Neural progenitor cell (in vitro differentiated cells): ENCODE measurements around the gene SLC4A4. TPM values are rescaled to one million over a fixed set of nuclear protein-coding genes. Genes with fewer than 3 reads are reported as not detected.

ENCODE experiments used
- DNase-seq: peaks from one replicate; pipeline ENCODE4 v3.0.0-alpha.2; 2016; ENCODE audit warnings: low spot score
- H2AFZ ChIP-seq: fragments of 200-600 bp; sonication (generic); replicated peaks from 2 replicates; pipeline ENCODE4 v1.6.1; 2016; ENCODE audit warnings: antibody characterized with exemption
- H3F3A ChIP-seq: fragments of 200-600 bp; sonication (generic); 2 replicates; pipeline ENCODE4 v1.6.1; 2016; ENCODE audit warnings: antibody characterized with exemption, low read depth
- H3K27ac ChIP-seq: fragments of 200-600 bp; sonication (generic); 2 replicates; pipeline ENCODE4 v1.5.1; 2016; ENCODE audit warnings: mild to moderate bottlenecking
- H3K27me3 ChIP-seq: fragments of 200-600 bp; sonication (generic); 2 replicates; pipeline ENCODE4 v1.6.1; 2016; ENCODE audit warnings: mild to moderate bottlenecking, moderate library complexity
- H3K36me3 ChIP-seq: fragments of 200-600 bp; sonication (generic); 2 replicates; pipeline ENCODE4 v1.5.1; 2016
- H3K4me1 ChIP-seq: fragments of 200-600 bp; sonication (generic); 2 replicates; pipeline ENCODE4 v1.6.1; 2016; ENCODE audit warnings: mixed run types
- H3K4me2 ChIP-seq: fragments of 200-600 bp; sonication (generic); 2 replicates; pipeline ENCODE4 v1.6.1; 2016
- H3K4me3 ChIP-seq: fragments of 200-600 bp; sonication (generic); 2 replicates; pipeline ENCODE4 v1.5.1; 2016
- H3K79me2 ChIP-seq: fragments of 200-600 bp; sonication (generic); 2 replicates; pipeline ENCODE4 v1.6.1; 2016; ENCODE audit warnings: low read depth
- H3K9ac ChIP-seq: fragments of 200-600 bp; sonication (generic); 2 replicates; pipeline ENCODE4 v1.6.1; 2016
- H3K9me3 ChIP-seq: fragments of 200-600 bp; sonication (generic); 2 replicates; pipeline ENCODE4 v1.5.1; 2016; ENCODE audit warnings: low read depth
- H4K20me1 ChIP-seq: fragments of 200-600 bp; sonication (generic); 2 replicates; pipeline ENCODE4 v1.6.1; 2016; ENCODE audit warnings: low read depth
- H3K27ac Mint-ChIP-seq: 3 replicates; pipeline ENCODE4 v1.8.0; 2021; ENCODE audit warnings: mixed read lengths
- H3K27me3 Mint-ChIP-seq: 2 replicates; pipeline ENCODE4 v1.8.0; 2022; ENCODE audit warnings: low read depth, mild to moderate bottlenecking, inconsistent platforms, moderate library complexity, mixed read lengths; ENCODE audit not compliant: insufficient read depth
- H3K36me3 Mint-ChIP-seq: 3 replicates; pipeline ENCODE4 v1.8.0; 2021; ENCODE audit warnings: mixed read lengths
- H3K4me1 Mint-ChIP-seq: 3 replicates; pipeline ENCODE4 v1.8.0; 2021; ENCODE audit warnings: mixed read lengths
- H3K4me3 Mint-ChIP-seq: 3 replicates; pipeline ENCODE4 v1.8.0; 2021; ENCODE audit warnings: mild to moderate bottlenecking, moderate library complexity, mixed read lengths
- H3K9me3 Mint-ChIP-seq: 3 replicates; pipeline ENCODE4 v1.8.0; 2020; ENCODE audit warnings: mixed read lengths
- CTCF ChIP-seq: fragments of 200-600 bp; sonication (generic); IDR thresholded peaks from 2 replicates; pipeline ENCODE4 v1.5.1; 2017; ENCODE audit warnings: antibody characterized with exemption, mild to moderate bottlenecking
- EZH2 ChIP-seq: fragments of 200-600 bp; sonication (generic); IDR thresholded peaks from 2 replicates; pipeline ENCODE4 v1.6.1; 2017; ENCODE audit warnings: antibody characterized with exemption, mild to moderate bottlenecking, moderate library complexity
- EZH2phosphoT487 ChIP-seq: fragments of 200-600 bp; sonication (generic); IDR thresholded peaks from 2 replicates; pipeline ENCODE4 v1.6.1; 2017; ENCODE audit warnings: antibody characterized with exemption
- total RNA-seq: library from RNA; depleted of rRNA; stranded (reverse); fragments of >200 nt; gene quantifications from 2 replicates; pipeline ENCODE4 v1.2.3, GENCODE V29; 2015; ENCODE audit warnings: low replicate concordance

Gene SLC4A4
- total RNA-seq, 1 donor from 2014 or later: not detected

- H3K9me3 Mint-ChIP-seq: no peaks in the 10 kb centered on the region
- no peak overlapping the region for H3K27ac Mint-ChIP-seq
- no peaks in the 10 kb centered on the region for H3K9me3 ChIP-seq
- H3K4me3 Mint-ChIP-seq: no peak overlapping the region
- H3K36me3 ChIP-seq: no peaks in the 10 kb centered on the region
- H3K4me2 ChIP-seq: no peak overlapping the region
- H3K27me3 ChIP-seq: no peaks in the 10 kb centered on the region
- DNase-seq: no peak
- no peaks in the 10 kb centered on the region for H3K27me3 Mint-ChIP-seq
- H3K36me3 Mint-ChIP-seq: no peaks in the 10 kb centered on the region
- H3K4me1 Mint-ChIP-seq: no peaks in the 10 kb centered on the region
- no peak overlapping the region for H3K9ac ChIP-seq
- H4K20me1 ChIP-seq: no peaks in the 10 kb centered on the region
- no peak overlapping the region for H2AFZ ChIP-seq
- TF ChIP-seq EZH2phosphoT487 (no peak), EZH2 (no peak), CTCF (no peak)
- no peaks in the 10 kb centered on the region for H3K79me2 ChIP-seq
- no peak overlapping the region for H3K27ac ChIP-seq
- no peaks in the 10 kb centered on the region for H3K4me1 ChIP-seq
- no peaks in the 10 kb centered on the region for H3F3A ChIP-seq
- H3K4me3 ChIP-seq: no peak overlapping the region
These were observed 219.4 kb downstream of the SLC4A4 start for GRCh38 chr4:71558248-71558647.

GRCh38 chr4:71559957-71560571, 221.2 kb downstream of the SLC4A4 start:
- Histone ChIP-seq H3K27me3 (no peaks in the 10 kb centered on the region), H3K4me2 (no peak overlapping the region), H3K36me3 (no peaks in the 10 kb centered on the region), H2AFZ (no peak overlapping the region), H3K9ac (no peak overlapping the region), H3F3A (no peaks in the 10 kb centered on the region), H3K4me1 (no peaks in the 10 kb centered on the region), H3K27ac (no peak overlapping the region), H3K79me2 (no peaks in the 10 kb centered on the region), H3K4me3 (no peak overlapping the region), H4K20me1 (no peaks in the 10 kb centered on the region), H3K9me3 (no peaks in the 10 kb centered on the region)
- no peak for TF ChIP-seq CTCF
- no peak for TF ChIP-seq EZH2
- no peak for TF ChIP-seq EZH2phosphoT487
- Mint-ChIP-seq H3K4me3 (no peak overlapping the region), H3K27ac (no peak overlapping the region), H3K27me3 (no peaks in the 10 kb centered on the region), H3K4me1 (no peaks in the 10 kb centered on the region), H3K36me3 (no peaks in the 10 kb centered on the region), H3K9me3 (no peaks in the 10 kb centered on the region)
- no peak for DNase-seq

- no peak overlapping the region for H3K27ac ChIP-seq
- no peaks in the 10 kb centered on the region for H3F3A ChIP-seq
- no peak overlapping the region for H3K9ac ChIP-seq
- no peaks in the 10 kb centered on the region for H3K36me3 ChIP-seq
- peaks cover 6% of the 10 kb centered on the region for H3K4me1 Mint-ChIP-seq
- H3K79me2 ChIP-seq: no peaks in the 10 kb centered on the region
- no peaks in the 10 kb centered on the region for H3K36me3 Mint-ChIP-seq
- TF ChIP-seq EZH2 (no peak), EZH2phosphoT487 (no peak), CTCF (no peak)
- H3K27me3 Mint-ChIP-seq: no peaks in the 10 kb centered on the region
- no peak overlapping the region for H3K4me3 Mint-ChIP-seq
- H3K9me3 Mint-ChIP-seq: no peaks in the 10 kb centered on the region
- H2AFZ ChIP-seq: no peak overlapping the region
- no peaks in the 10 kb centered on the region for H3K4me1 ChIP-seq
- no peaks in the 10 kb centered on the region for H3K9me3 ChIP-seq
- H4K20me1 ChIP-seq: no peaks in the 10 kb centered on the region
- H3K4me2 ChIP-seq: no peak overlapping the region
- no peaks in the 10 kb centered on the region for H3K27me3 ChIP-seq
- H3K27ac Mint-ChIP-seq: no peak overlapping the region
- no peak for DNase-seq
- H3K4me3 ChIP-seq: no peak overlapping the region
These were observed 226.0 kb downstream of the SLC4A4 start for GRCh38 chr4:71564775-71565174.
